Activated T-cell treated with anti-CD3 and anti-CD28 coated beads, Interleukin-2, amount 50 U/mL, for 24 hours (primary cell): ENCODE measurements around the gene FAM117B.
A peak's percentile ranks its signal among the peaks of the same experiment; 100 is the strongest.
"Not testable (repeated sequence)": the region's sequence is repeated elsewhere in the genome, so short reads cannot be mapped to it uniquely, and the experiment has no call there.

Experiments used
- DNase-seq: peaks from one replicate; pipeline ENCODE4 v3.0.0-alpha.2; 2020
- H3K27ac Mint-ChIP-seq: 2 replicates; pipeline ENCODE4 v1.8.0; 2020; ENCODE audit warnings: mild to moderate bottlenecking, mixed read lengths
- H3K27me3 Mint-ChIP-seq: 2 replicates; pipeline ENCODE4 v1.8.0; 2020; ENCODE audit warnings: mixed read lengths
- H3K36me3 Mint-ChIP-seq: 2 replicates; pipeline ENCODE4 v1.8.0; 2020; ENCODE audit warnings: low read depth, mixed read lengths
- H3K4me1 Mint-ChIP-seq: 2 replicates; pipeline ENCODE4 v1.8.0; 2020; ENCODE audit warnings: low read depth, mixed read lengths
- H3K4me3 Mint-ChIP-seq: 2 replicates; pipeline ENCODE4 v1.8.0; 2020; ENCODE audit warnings: mild to moderate bottlenecking, moderate library complexity, mixed read lengths
- H3K9me3 Mint-ChIP-seq: 2 replicates; pipeline ENCODE4 v1.8.0; 2020; ENCODE audit warnings: mixed read lengths

The FAM117B gene

DNA sequence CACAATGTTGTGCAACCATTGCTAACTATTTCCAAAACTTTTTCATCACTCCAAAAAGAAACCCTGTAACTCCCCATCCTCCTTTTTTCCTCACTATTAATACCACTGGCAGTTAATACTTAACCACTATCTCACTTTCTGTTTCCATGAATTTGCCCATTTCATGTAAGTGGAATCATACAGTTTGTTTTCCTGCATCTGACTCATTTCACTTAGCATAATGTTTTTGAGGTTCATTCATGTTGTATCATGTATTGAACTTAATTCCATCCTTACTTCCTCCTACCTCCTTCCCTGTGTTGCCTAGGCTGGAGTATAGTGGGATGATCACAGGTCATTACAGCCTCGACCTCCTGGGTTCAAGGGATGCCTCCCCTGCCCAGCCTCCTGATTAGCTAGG, 68.3 kb downstream of the FAM117B start:
- peaks cover 17% of the 10 kb centered on the region for H3K36me3 Mint-ChIP-seq
- peak overlapping the region; percentile 90 for H3K27ac Mint-ChIP-seq
- no peak for DNase-seq
- no peaks in the 10 kb centered on the region for H3K9me3 Mint-ChIP-seq
- H3K27me3 Mint-ChIP-seq = no peaks in the 10 kb centered on the region
- H3K4me3 Mint-ChIP-seq = no peak overlapping the region
- peaks cover 66% of the 10 kb centered on the region for H3K4me1 Mint-ChIP-seq

DNA sequence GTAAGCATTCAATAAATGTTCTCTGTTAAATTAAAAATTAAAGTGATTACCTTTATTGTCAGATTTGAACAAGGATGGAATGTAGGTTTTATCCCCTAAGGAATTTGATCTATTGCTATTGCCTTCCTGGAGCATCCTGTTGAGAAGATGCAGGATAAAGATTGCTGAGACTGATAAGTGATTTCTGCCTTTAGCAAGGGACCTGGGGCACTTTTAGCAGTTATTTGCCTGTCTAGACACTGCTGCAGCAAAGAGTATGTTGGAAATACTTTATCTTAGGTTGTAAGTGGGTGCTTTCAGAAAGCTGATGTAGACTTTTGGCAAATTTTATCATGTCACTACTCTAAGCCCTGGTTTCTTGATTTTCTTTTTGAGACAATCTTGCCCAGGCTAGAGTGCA, 69.5 kb downstream of the FAM117B start:
- Mint-ChIP-seq H3K27me3 (no peaks in the 10 kb centered on the region), H3K4me1 (peaks cover 70% of the 10 kb centered on the region), H3K9me3 (no peaks in the 10 kb centered on the region), H3K4me3 (no peak overlapping the region), H3K36me3 (peaks cover 15% of the 10 kb centered on the region), H3K27ac (peak overlapping the region; percentile 90)
- DNase-seq = no peak

GRCh38 chr2:202705446-202706020, 70.8 kb downstream of the FAM117B start:
- no peaks in the 10 kb centered on the region for H3K9me3 Mint-ChIP-seq
- H3K4me1 Mint-ChIP-seq = peaks cover 67% of the 10 kb centered on the region
- peaks cover 11% of the 10 kb centered on the region for H3K36me3 Mint-ChIP-seq
- no peaks in the 10 kb centered on the region for H3K27me3 Mint-ChIP-seq
- peak overlapping the region; percentile 90 for H3K27ac Mint-ChIP-seq
- DNase-seq = no peak
- peak overlapping the region; percentile 46 for H3K4me3 Mint-ChIP-seq

GRCh38 chr2:202714971-202715935, 80.5 kb downstream of the FAM117B start:
- not testable (repeated sequence) for DNase-seq, H3K27me3 Mint-ChIP-seq, H3K27ac Mint-ChIP-seq, H3K4me3 Mint-ChIP-seq
- H3K36me3 Mint-ChIP-seq = peaks cover 41% of the 10 kb centered on the region
- peaks cover 34% of the 10 kb centered on the region for H3K9me3 Mint-ChIP-seq
- peaks cover 58% of the 10 kb centered on the region for H3K4me1 Mint-ChIP-seq

DNA sequence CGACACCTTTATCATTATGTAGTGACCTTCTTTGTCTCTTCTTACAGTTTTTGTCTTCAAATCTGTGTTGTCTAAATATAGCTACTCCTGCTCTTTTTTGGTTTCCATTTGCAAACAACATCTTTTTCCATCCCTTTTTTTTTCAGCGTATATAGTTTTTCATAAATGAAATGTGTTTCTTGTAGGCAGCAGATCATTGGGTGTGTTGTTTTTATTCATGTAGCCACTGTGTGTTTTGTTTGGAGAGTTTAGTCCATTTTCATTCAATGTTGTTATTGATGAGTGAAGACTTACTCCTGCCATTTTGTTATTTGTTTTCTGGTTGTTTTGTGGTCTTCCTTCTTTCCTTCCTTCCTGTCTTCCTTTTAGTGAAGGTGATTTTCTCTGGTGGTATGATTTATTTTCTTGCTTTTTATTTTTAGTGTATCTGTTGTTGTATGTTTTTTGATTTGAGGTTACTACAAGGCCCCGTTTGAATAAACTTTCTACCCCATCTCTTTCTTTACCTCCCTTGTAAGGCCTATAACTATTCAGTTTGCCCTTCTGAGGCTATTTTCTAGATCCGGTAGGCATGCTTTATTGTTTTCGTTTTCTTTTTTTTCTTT, 81.4 kb downstream of the FAM117B start:
- H3K4me1 Mint-ChIP-seq = peaks cover 55% of the 10 kb centered on the region
- H3K4me3 Mint-ChIP-seq = no peak overlapping the region
- peaks cover 34% of the 10 kb centered on the region for H3K9me3 Mint-ChIP-seq
- DNase-seq = no peak
- H3K27ac Mint-ChIP-seq = peak overlapping the region; percentile 16
- no peaks in the 10 kb centered on the region for H3K27me3 Mint-ChIP-seq
- peaks cover 41% of the 10 kb centered on the region for H3K36me3 Mint-ChIP-seq

GRCh38 chr2:202716953-202717597, 82.3 kb downstream of the FAM117B start:
- no peak for DNase-seq
- no peak overlapping the region for H3K4me3 Mint-ChIP-seq
- no peaks in the 10 kb centered on the region for H3K27me3 Mint-ChIP-seq
- H3K9me3 Mint-ChIP-seq = peaks cover 26% of the 10 kb centered on the region
- H3K36me3 Mint-ChIP-seq = peaks cover 34% of the 10 kb centered on the region
- H3K4me1 Mint-ChIP-seq = peaks cover 51% of the 10 kb centered on the region
- peak overlapping the region; percentile 81 for H3K27ac Mint-ChIP-seq

DNA sequence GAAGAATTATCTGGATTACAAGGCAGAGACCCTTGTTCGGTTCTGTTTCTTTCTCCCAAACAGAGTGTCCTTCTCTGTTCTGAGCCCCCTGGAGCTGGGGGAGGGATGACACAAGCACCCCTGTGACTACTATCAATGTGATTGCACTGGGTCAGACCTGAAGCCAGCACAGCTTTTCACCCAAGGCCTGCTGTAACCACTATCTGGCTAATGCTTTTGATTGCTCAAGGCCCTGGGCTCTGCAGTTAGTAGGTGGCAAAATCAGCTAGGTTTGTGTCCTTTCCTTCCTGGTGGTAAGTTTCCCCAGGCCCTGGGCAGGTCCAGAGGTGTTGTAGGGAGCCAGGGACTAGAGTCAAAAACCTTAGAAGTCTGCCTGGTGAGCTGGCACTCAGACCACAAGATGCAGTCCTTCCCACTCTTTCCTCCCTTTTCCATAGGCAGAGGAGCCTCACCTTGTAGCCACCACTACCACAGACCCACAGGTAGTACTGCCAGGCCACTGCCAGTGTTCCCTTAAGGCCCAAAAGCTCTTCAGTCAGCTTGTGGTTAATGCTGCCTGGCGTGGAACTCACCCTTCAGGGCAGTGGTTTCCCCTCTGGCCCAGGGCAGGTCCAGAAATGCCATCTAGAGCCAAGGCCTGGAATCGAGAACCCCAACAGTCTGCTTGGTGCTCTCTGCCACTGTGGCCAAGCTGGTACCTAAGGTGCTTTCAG, 83.0 kb downstream of the FAM117B start:
- Mint-ChIP-seq H3K27ac (peak overlapping the region; percentile 81), H3K4me3 (no peak overlapping the region), H3K27me3 (no peaks in the 10 kb centered on the region), H3K36me3 (peaks cover 28% of the 10 kb centered on the region), H3K9me3 (peaks cover 19% of the 10 kb centered on the region), H3K4me1 (peaks cover 51% of the 10 kb centered on the region)
- no peak for DNase-seq

DNA sequence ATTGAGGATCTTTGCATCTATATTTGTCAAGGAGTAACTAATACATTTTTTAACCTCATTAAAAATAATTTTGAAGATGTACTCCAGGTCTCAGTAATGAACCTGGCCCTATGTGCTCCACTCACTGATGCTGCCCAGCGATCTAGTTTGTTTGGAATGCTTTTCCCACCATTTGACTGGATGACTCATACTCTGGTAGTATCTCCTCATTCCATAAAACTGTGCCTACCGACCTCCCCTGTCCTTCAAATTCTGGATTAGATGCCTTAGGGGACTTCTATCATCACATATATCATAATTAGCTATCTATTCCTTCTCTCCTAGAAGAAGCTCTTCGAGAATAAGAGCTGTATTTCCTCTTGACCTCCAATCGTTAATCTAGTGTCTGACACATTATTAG, 83.8 kb downstream of the FAM117B start:
- Mint-ChIP-seq H3K27ac (peak overlapping the region; percentile 81), H3K4me3 (no peak overlapping the region), H3K4me1 (peaks cover 54% of the 10 kb centered on the region), H3K27me3 (no peaks in the 10 kb centered on the region), H3K9me3 (peaks cover 11% of the 10 kb centered on the region), H3K36me3 (peaks cover 19% of the 10 kb centered on the region)
- no peak for DNase-seq

DNA sequence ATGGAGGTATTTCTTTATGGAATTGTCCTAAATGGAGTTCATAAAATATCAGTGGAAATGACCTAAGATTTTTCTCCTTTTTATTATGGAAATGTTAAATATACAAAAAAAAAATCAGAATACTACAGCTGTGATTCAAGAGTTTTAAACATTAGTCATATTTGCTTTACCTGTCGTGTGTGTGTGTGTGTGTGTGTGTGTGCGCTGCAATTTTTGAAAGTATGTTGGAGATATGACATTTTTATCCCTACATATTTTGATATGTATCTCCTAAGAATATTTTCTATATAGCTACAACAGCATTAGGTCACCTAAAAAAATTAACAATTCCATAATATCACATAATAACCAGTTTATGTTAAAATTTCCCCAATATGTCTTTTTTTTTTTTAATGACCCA, 85.5 kb downstream of the FAM117B start:
- Mint-ChIP-seq H3K27me3 (no peaks in the 10 kb centered on the region), H3K27ac (no peak overlapping the region), H3K36me3 (peaks cover 18% of the 10 kb centered on the region), H3K9me3 (peaks cover 11% of the 10 kb centered on the region), H3K4me1 (peaks cover 55% of the 10 kb centered on the region), H3K4me3 (no peak overlapping the region)
- no peak for DNase-seq

DNA sequence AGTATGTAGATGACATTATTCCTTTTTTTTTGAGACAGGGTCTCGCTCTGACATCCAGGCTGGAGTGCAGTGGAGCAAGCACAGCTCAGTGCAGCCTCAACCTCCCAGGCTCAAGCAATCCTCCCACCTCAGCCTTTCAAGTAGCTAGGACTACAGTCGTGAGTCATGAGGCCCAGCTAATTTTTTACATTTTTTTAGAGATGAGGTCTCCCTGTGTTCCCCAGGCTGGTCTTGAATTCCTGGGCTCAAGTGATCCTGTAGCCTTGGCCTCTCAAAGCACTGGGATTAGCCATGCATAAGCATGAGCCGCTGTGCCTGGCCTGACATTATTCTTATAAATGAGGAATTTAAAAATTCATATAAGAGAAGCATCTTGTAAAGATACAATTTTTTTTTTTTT, 86.9 kb downstream of the FAM117B start:
- H3K9me3 Mint-ChIP-seq = peaks cover 4% of the 10 kb centered on the region
- no peak for DNase-seq
- no peak overlapping the region for H3K4me3 Mint-ChIP-seq
- H3K27ac Mint-ChIP-seq = no peak overlapping the region
- peaks cover 54% of the 10 kb centered on the region for H3K4me1 Mint-ChIP-seq
- peaks cover 20% of the 10 kb centered on the region for H3K36me3 Mint-ChIP-seq
- H3K27me3 Mint-ChIP-seq = no peaks in the 10 kb centered on the region

DNA sequence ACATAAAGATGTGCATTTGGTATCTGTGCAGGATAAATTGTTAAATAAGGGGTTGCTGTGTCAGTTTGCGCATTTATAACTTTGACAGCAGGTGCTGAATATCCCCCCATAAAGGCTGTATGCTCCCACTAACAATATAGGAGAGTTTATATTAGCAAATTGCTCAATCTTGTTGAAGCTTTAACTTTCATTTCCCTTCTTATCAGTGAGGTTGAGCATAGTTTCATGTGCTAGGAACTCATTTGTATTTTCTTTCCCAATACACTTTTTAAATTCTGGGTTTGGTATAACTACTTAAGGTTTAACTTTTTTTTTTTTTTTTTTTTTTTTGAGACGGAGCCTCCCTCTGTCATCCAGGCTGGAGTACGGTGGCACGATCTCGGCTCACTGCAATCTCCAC, 89.0 kb downstream of the FAM117B start:
- H3K9me3 Mint-ChIP-seq = no peaks in the 10 kb centered on the region
- no peak overlapping the region for H3K27ac Mint-ChIP-seq
- DNase-seq = no peak
- H3K4me3 Mint-ChIP-seq = no peak overlapping the region
- H3K36me3 Mint-ChIP-seq = peaks cover 22% of the 10 kb centered on the region
- no peaks in the 10 kb centered on the region for H3K27me3 Mint-ChIP-seq
- H3K4me1 Mint-ChIP-seq = peaks cover 43% of the 10 kb centered on the region

GRCh38 chr2:202726070-202726469, 91.3 kb downstream of the FAM117B start:
- Mint-ChIP-seq H3K36me3 (peaks cover 40% of the 10 kb centered on the region), H3K27me3 (no peaks in the 10 kb centered on the region)

GRCh38 chr2:202736826-202737225, 102.1 kb downstream of the FAM117B start:
- H3K9me3 Mint-ChIP-seq = peaks cover 5% of the 10 kb centered on the region
- DNase-seq = no peak
- peaks cover 28% of the 10 kb centered on the region for H3K4me1 Mint-ChIP-seq
- H3K4me3 Mint-ChIP-seq = no peak overlapping the region
- H3K27ac Mint-ChIP-seq = peak overlapping the region; percentile 14
- peaks cover 48% of the 10 kb centered on the region for H3K36me3 Mint-ChIP-seq
- no peaks in the 10 kb centered on the region for H3K27me3 Mint-ChIP-seq

More at GRCh38 chr2:202726070-202726469, 91.3 kb downstream of the FAM117B start:
- Mint-ChIP-seq H3K4me1 (peaks cover 31% of the 10 kb centered on the region), H3K4me3 (no peak overlapping the region), H3K9me3 (peaks cover 2% of the 10 kb centered on the region), H3K27ac (no peak overlapping the region)
- no peak for DNase-seq

GRCh38 chr2:202743613-202744012, 108.8 kb downstream of the FAM117B start:
- Mint-ChIP-seq H3K9me3 (peaks cover 20% of the 10 kb centered on the region), H3K27me3 (no peaks in the 10 kb centered on the region)

More at GRCh38 chr2:202743613-202744012, 108.8 kb downstream of the FAM117B start:
- Mint-ChIP-seq H3K4me3 (no peak overlapping the region), H3K27ac (no peak overlapping the region), H3K36me3 (peaks cover 48% of the 10 kb centered on the region), H3K4me1 (peaks cover 13% of the 10 kb centered on the region)
- DNase-seq = no peak
